HG03139 (cell line): ENCODE results near the gene ZNF629.
A peak's percentile ranks its signal among the peaks of the same experiment; 100 is the strongest.

Experiments
- ATAC-seq: cut with Tn5 transposase; IDR thresholded peaks from one replicate; pipeline ENCODE4 v1.9.1; 2021; ENCODE audit not compliant: unreplicated experiment

Gene ZNF629

DNA sequence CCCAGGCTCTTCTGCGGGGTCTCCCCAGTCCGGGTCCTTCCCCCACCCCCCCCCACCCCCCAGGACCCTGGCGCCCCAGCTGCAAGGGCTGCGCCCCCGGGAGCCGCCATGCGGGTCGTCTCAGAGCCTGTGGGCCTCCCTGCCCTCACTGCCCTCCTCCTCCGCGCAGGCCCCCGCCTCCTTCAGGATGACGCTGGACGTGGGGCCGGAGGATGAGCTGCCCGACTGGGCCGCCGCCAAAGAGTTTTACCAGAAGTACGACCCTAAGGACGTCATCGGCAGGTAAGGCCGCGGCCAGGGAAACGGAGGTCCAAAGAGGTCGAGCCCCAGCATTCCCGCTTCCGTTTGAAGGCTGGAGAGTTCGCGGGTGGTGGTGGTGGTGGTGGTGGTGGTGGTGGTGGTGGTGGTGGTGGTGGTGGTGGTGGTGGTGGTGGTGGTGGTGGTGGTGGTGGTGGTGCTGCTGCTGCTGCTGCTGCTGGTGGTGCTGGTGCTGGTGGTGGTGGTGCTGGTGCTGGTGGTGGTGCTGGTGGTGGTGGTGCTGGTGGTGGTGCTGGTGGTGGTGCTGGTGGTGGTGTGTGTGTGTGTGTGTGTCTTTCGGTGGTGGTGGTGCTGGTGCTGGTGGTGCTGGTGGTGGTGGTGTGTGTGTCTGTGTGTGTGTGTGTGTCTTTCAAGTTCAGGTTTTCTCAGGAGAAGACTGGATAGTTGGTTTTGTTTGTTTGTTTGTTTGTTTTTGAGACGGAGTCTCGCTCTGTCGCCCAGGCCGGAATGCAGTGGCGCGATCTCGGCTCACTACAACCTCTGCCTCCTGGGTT lies 38.2 kb downstream of the ZNF629 start:
- ATAC-seq, result no peak

DNA sequence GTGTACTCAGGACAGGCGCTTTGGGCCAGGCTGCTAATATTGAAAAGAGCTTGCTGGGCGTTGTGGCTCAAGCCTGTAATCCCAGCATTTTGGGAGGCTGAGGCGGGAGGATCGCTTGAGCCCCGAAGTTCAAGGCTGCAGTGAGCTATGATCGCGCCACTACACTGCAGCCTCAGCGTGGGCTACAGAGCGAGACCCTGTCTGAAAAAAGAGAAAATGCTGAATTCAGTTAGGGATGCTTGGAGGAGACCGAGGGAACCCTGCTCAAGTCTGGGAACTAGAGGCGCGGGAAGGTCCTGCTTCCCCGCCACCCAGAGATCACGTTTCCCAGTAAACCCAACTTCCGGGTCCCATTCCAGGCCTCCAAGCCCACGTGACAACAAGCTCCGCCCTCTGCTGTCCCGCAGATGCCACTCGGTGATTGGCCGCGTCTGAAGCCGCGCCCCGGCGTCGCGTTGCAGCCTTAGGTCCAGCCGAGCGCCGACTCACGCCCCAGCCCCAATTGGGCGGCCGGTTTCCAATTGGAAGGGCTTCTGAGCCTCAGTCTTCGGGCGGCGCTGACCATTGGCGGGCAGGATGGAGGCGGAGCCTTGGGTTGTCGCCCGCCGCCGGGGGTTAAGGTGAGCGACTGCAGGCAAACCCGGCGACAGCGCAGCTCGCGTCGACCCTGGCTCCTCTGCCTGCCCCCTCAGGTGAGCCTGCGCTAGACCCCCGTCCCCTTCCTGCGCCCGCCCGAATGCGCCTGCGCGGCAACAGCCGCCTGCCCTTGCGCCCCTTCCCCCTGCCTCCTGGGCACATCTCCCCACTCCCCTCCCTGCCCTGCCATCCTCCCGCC lies 39.0 kb downstream of the ZNF629 start, which contains the start of gene PHKG2:
TSS of gene PHKG2 (plus strand) at position 627 of the 835 bp plus-strand sequence. CDS start 396 bp downstream, outside the sequence.
- peak; percentile 96 for ATAC-seq

- ATAC-seq, result no peak
Observed at GRCh38 chr16:30747331-30747730, 39.7 kb downstream of the ZNF629 start.

GRCh38 chr16:30746638-30747175 lies 40.3 kb downstream of the ZNF629 start:
- ATAC-seq, result no peak

GRCh38 chr16:30745082-30745481 lies 41.9 kb downstream of the ZNF629 start:
- no peak for ATAC-seq

DNA sequence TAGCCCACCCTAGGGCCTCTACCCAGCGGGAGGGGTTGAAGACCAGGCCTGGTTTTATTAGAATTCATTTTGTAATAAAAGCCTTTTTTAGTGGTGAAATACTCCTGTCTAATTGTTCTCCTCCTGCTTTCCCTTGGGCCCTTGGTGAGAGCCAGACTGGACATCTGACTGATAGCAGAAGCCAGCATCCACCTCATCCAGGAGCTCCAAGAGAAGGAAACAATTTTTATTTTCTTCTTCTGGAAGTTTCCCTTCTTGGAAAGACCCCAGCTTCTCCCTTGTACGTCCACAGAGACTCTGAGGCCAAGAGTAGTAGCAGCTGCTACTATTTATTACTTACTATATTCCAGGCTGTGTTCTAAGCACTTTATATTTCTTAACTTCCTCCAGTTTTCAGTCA lies 42.8 kb downstream of the ZNF629 start:
- no peak for ATAC-seq

- no peak for ATAC-seq
Observed at GRCh38 chr16:30743716-30744115, 43.3 kb downstream of the ZNF629 start.

- ATAC-seq, result no peak
Observed at GRCh38 chr16:30741461-30741914, 45.5 kb downstream of the ZNF629 start.

- no peak for ATAC-seq
Observed at GRCh38 chr16:30740364-30741251, 46.4 kb downstream of the ZNF629 start.

DNA sequence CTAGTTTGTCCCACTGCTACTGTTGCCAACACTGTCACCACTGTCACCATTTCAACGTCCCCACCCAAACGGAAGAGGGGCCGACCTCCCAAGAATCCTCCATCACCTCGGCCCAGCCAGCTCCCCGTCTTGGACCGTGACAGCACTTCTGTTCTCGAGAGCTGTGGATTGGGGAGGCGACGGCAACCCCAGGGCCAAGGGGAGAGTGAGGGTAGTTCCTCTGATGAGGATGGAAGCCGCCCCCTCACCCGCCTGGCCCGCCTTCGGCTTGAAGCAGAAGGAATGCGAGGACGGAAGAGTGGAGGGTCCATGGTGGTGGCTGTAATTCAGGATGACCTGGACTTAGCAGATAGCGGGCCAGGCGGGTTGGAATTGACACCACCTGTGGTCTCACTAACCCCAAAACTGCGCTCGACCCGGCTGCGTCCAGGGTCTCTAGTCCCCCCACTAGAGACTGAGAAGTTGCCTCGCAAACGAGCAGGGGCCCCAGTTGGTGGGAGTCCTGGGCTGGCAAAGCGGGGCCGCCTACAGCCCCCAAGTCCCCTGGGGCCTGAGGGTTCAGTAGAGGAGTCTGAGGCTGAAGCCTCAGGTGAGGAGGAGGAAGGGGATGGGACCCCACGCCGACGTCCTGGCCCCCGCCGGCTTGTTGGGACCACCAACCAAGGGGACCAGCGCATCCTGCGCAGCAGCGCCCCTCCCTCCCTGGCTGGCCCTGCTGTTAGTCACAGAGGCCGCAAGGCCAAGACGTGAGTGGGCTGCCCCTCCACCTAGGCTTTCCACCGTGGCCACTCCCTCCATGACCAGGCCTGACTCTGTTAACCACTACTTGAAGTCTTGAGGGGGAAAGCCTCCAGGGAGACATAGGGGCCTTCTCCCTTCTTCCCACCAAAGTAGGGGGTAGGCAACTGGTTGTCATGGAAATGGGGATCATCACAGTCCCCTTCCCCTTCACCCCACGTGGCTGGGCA lies 47.7 kb downstream of the ZNF629 start:
- no peak for ATAC-seq

DNA sequence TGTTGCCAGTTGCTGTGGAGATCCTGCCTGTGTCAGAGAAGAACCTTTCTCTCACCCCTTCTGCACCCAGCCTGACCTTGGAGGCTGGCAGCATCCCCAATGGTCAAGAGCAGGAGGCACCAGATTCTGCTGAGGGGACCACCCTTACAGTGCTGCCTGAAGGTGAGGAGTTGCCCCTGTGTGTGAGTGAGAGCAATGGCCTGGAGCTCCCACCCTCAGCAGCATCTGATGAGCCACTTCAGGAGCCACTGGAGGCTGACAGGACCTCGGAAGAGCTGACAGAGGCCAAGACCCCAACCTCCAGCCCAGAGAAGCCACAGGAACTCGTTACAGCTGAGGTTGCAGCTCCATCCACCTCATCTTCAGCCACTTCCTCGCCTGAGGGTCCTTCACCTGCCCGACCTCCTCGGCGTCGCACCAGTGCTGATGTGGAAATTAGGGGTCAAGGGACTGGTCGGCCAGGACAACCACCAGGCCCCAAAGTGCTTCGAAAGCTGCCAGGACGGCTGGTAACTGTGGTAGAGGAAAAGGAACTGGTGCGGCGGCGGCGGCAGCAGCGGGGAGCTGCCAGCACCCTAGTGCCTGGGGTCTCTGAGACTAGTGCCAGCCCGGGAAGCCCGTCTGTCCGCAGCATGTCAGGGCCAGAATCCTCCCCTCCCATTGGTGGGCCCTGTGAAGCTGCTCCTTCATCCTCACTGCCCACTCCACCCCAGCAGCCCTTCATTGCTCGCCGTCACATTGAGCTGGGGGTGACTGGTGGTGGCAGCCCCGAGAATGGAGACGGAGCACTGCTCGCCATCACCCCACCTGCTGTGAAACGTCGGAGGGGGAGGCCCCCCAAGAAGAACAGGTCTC lies 49.0 kb downstream of the ZNF629 start:
- ATAC-seq, result no peak

- ATAC-seq, result no peak
Observed at GRCh38 chr16:30736995-30737793, 49.8 kb downstream of the ZNF629 start.

DNA sequence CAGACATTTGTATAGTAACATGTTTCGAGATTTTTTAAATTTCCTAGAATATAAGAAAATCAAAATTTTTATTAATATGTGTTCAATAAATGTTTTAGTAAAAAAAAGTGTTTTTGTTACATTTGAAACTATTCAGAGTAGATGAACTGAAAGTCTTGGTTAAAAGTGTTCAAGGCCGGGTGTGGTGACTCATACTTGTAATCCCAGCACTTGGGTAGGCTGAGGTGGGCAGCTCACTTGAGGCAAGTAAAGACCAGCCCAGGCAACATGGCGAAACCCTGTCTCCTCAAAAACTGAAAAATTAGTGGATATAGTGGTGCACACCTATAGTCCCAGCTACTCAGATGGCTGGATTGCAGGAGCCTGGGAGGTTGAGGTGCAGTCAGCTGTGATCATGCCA lies 55.6 kb downstream of the ZNF629 start:
- no peak for ATAC-seq

- ATAC-seq, result no peak
Observed at GRCh38 chr16:30728899-30729672, 57.9 kb downstream of the ZNF629 start.
